GM20000 (cell line): ENCODE results near the gene P2RX6.

Experiments
- DNase-seq: peaks from one replicate; pipeline ENCODE4 v3.0.0; 2012; ENCODE audit warnings: low spot score
- CTCF ChIP-seq: IDR thresholded peaks from 2 replicates; pipeline ENCODE4 v1.5.1; 2012; ENCODE audit warnings: mild to moderate bottlenecking, control low read depth; ENCODE audit errors: extremely low read depth, missing control alignments

The P2RX6 gene

GRCh38 chr22:21009638-21010425 is 5.1 kb upstream of the P2RX6 start:
- no peak for TF ChIP-seq CTCF

GRCh38 chr22:21010426-21011113 is 4.4 kb upstream of the P2RX6 start:
- TF ChIP-seq CTCF, result no peak
- DNase-seq, result no peak

More at GRCh38 chr22:21009638-21010425, 5.1 kb upstream of the P2RX6 start:
- no peak for DNase-seq

- DNase-seq, result no peak
- no peak for TF ChIP-seq CTCF
These were observed 2.2 kb upstream of the P2RX6 start for GRCh38 chr22:21012446-21013407.

- DNase-seq, result no peak
- no peak for TF ChIP-seq CTCF
These were observed 1.2 kb upstream of the P2RX6 start for GRCh38 chr22:21013657-21014201.

- peak; percentile 90 for DNase-seq
These were observed 701 bp upstream of the P2RX6 start for GRCh38 chr22:21014202-21014725.

More at GRCh38 chr22:21014202-21014725, 701 bp upstream of the P2RX6 start:
- TF ChIP-seq CTCF, result no peak
